ENCODE measurements around the gene VSNL1. TPM values are rescaled to one million over a fixed set of nuclear protein-coding genes. Genes with fewer than 3 reads are reported as not detected.
A peak's percentile ranks its signal among the peaks of the same experiment; 100 is the strongest.

Gene VSNL1
- total RNA-seq (2021): 9.2 and 9.9 TPM in 2 replicates
- long read RNA-seq, transcript VSNL1-201 (4 exons, 1,892 nt): major isoform, 54 of 75 reads
- long read RNA-seq, partial matches to known transcripts: 1 of 75 reads
- long read RNA-seq, other reads (novel, unspliced or antisense): 20 of 75 reads

GRCh38 chr2:17540093-17540812, at the start of gene VSNL1:
Gene VSNL1, plus strand, starts transcription at chr2:17540696. Its CDS starts 51,379 bp downstream, at chr2:17592075.
- Histone ChIP-seq H3K23me2 (ENCODE audit: insufficient read length, low read depth, low read length, poor library complexity, severe bottlenecking) (peaks cover 35% of the 10 kb centered on the region), H3K4me1 (ENCODE audit: insufficient read depth, low read length) (peaks cover 3% of the 10 kb centered on the region), H3K23ac (ENCODE audit: insufficient read length, low read depth, low read length) (no peak within 1 kb of the TSS), H3K79me1 (ENCODE audit: insufficient read depth, low read depth, low read length, poor library complexity, severe bottlenecking) (no peaks in the 10 kb centered on the region), H2BK5ac (ENCODE audit: insufficient read length, low read length) (no peak within 1 kb of the TSS), H4K91ac (ENCODE audit: insufficient read length, low read depth, low read length) (no peak within 1 kb of the TSS), H3K27me3 (ENCODE audit: insufficient read depth, low read length) (no peaks in the 10 kb centered on the region), H2BK20ac (ENCODE audit: low read depth, low read length, poor library complexity, severe bottlenecking) (no peak within 1 kb of the TSS), H3T11ph (ENCODE audit: low read length) (no peak within 1 kb of the TSS), H3K18ac (ENCODE audit: insufficient read length, low read depth, low read length) (peak within 1 kb of the TSS; percentile 80), H4K5ac (ENCODE audit: insufficient read length, low read depth, low read length) (peak within 1 kb of the TSS; percentile 33), H3K79me2 (ENCODE audit: insufficient read depth, low read length) (peaks cover 18% of the 10 kb centered on the region), H3K9me3 (ENCODE audit: control insufficient read depth, low read depth, low read length) (no peaks in the 10 kb centered on the region), H2BK120ac (ENCODE audit: low read depth, low read length, poor library complexity, severe bottlenecking) (peak within 1 kb of the TSS; percentile 63), H3K56ac (ENCODE audit: insufficient read length, low read depth, low read length) (no peak within 1 kb of the TSS), H3K4me2 (ENCODE audit: insufficient read depth, insufficient read length, low read length) (peak within 1 kb of the TSS; percentile 100), H2AK5ac (ENCODE audit: insufficient read length, low read length) (no peak within 1 kb of the TSS), H3K9ac (ENCODE audit: extremely low read depth, insufficient read length, low read length) (peak within 1 kb of the TSS; percentile 96), H4K8ac (replicated peaks; ENCODE audit: insufficient read length, low read depth, low read length) (peak within 1 kb of the TSS; percentile 8), H4K20me1 (ENCODE audit: control insufficient read depth, insufficient read depth, insufficient read length) (no peaks in the 10 kb centered on the region), H2AFZ (ENCODE audit: low read length) (no peak within 1 kb of the TSS), H3K4ac (ENCODE audit: low read depth, low read length) (peak within 1 kb of the TSS; percentile 72; the same call in 1 of the 2 replicates), H3K27ac (ENCODE audit: insufficient read length, low read depth, low read length) (peak within 1 kb of the TSS; percentile 72), H3K14ac (ENCODE audit: insufficient read depth, low read length) (peak within 1 kb of the TSS; percentile 93), H2BK15ac (ENCODE audit: low read depth, low read length) (no peak within 1 kb of the TSS), H2BK12ac (ENCODE audit: insufficient read length, low read depth, low read length) (no peak within 1 kb of the TSS)
- WGBS (ENCODE audit: extremely low coverage, insufficient read length, low lambda C conversion rate): no CpG with 5 or more reads among the region's 43 CpGs
- TF ChIP-seq CTCF (conservative IDR thresholded peaks at IDR 0.05): no peak
- peaks cover 44 to 61% of the 10 kb centered on the region in 2 experiments for H3K4me1 Mint-ChIP-seq
- DNase-seq: peak; percentile 97
- no peaks in the 10 kb centered on the region; a peak in 1 of 5 replicates for H3K9me3 Mint-ChIP-seq
- no peaks in the 10 kb centered on the region; a peak in 1 of 7 replicates for H3K36me3 Mint-ChIP-seq (ENCODE audit: insufficient read depth in 1 of 3, low read depth in 3 of 3)
- H3K27me3 Mint-ChIP-seq (ENCODE audit: low read depth): peaks cover 26% of the 10 kb centered on the region
- peak within 1 kb of the TSS; percentile 70 to 95 for H3K4me3 Mint-ChIP-seq
- H3K27ac Mint-ChIP-seq: peak within 1 kb of the TSS; percentile 96 to 98 (median 96); a peak in 6 of 7 replicates
